AG04450 (cell line): ENCODE measurements around the gene GID8. TPM values are rescaled to one million over a fixed set of nuclear protein-coding genes. Genes with fewer than 3 reads are reported as not detected.

Source experiments
- CTCF ChIA-PET: fragments of 300-600, 350-600 bp; formaldehyde crosslinking; extraction: SDS; loops from one replicate; lab custom pipeline; 2022; ENCODE audit warnings: antibody characterized with exemption, inconsistent platforms; lab: Charles Lee
- POLR2A ChIA-PET: fragments of 350-600 bp; formaldehyde crosslinking; extraction: SDS; loops from one replicate; lab custom pipeline; 2021; ENCODE audit warnings: antibody characterized with exemption, inconsistent platforms; lab: Yijun Ruan, JAX
- DNase-seq: peaks from one replicate; pipeline ENCODE4 v3.0.0-alpha.2; 2011; ENCODE audit warnings: low read depth, low spot score
- H3K27ac ChIP-seq: one replicate; pipeline ENCODE4 v1.5.1; 2012; ENCODE audit warnings: low read depth, low read length, control low read depth
- H3K27me3 ChIP-seq: one replicate; pipeline ENCODE4 v1.6.0; 2012; ENCODE audit warnings: low read length; ENCODE audit not compliant: control insufficient read depth, insufficient read depth
- H3K4me3 ChIP-seq: 2 replicates; pipeline ENCODE4 v1.5.1; 2011; ENCODE audit warnings: mild to moderate bottlenecking, low read depth, low read length, control low read depth
- H3K9me3 ChIP-seq: 2 replicates; pipeline ENCODE4 v1.5.1; 2012; ENCODE audit warnings: low read length; ENCODE audit not compliant: control insufficient read depth, insufficient read depth
- CTCF ChIP-seq: IDR thresholded peaks from 2 replicates; pipeline ENCODE4 v1.5.1; 2011; ENCODE audit warnings: low read depth, low read length, control low read depth, inconsistent platforms
- polyA plus RNA-seq: library from polyadenylated mRNA; depleted of rRNA; stranded (reverse); fragments of >200 nt; gene quantifications from 2 replicates; pipeline ENCODE4 v1.2.3, GENCODE V29; 2011

The GID8 gene
- polyA plus RNA-seq, 1 experiment = 24.4 TPM

GRCh38 chr20:62898970-62899632 lies 38.8 kb upstream of the GID8 start:
- Histone ChIP-seq H3K27ac (no peak overlapping the region), H3K27me3 (no peaks in the 10 kb centered on the region), H3K4me3 (no peak overlapping the region), H3K9me3 (no peaks in the 10 kb centered on the region)
- no peak for TF ChIP-seq CTCF
- ChIA-PET CTCF (interaction anchor here (0.6 to 4.9 kb wide), 18 partner anchors 9 to 947 kb away, joined by 3 to 40 read pairs (median 3); partner anchors contain the start of gene TCFL5), POLR2A (interaction anchor here (1.2 kb wide), 1 partner anchor 14 kb away, joined by 3 read pairs; no protein-coding TSS in a partner anchor)
- DNase-seq = no peak

- ChIA-PET POLR2A (interaction anchor here (1.2 kb wide), 1 partner anchor 14 kb away, joined by 3 read pairs; no protein-coding TSS in a partner anchor), CTCF (interaction anchor here (0.6 to 4.9 kb wide), 21 partner anchors 8 to 946 kb away, joined by 3 to 40 read pairs (median 3); partner anchors contain the start of gene TCFL5)
- no peak for DNase-seq
These were observed 38.3 kb upstream of the GID8 start for GRCh38 chr20:62899633-62900051.

GRCh38 chr20:62900052-62900691 lies 37.8 kb upstream of the GID8 start:
- POLR2A ChIA-PET = no interaction called here
- TF ChIP-seq CTCF = peak; percentile 88
- Histone ChIP-seq H3K9me3 (no peaks in the 10 kb centered on the region), H3K27ac (no peak overlapping the region), H3K27me3 (no peaks in the 10 kb centered on the region), H3K4me3 (no peak overlapping the region)
- DNase-seq = peak; percentile 33
- CTCF ChIA-PET = interaction anchor here (0.6 to 4.9 kb wide), 23 partner anchors 8 to 946 kb away, joined by 3 to 40 read pairs (median 3); partner anchors contain the start of gene TCFL5

More at GRCh38 chr20:62899633-62900051, 38.3 kb upstream of the GID8 start:
- Histone ChIP-seq H3K4me3 (no peak overlapping the region), H3K27me3 (no peaks in the 10 kb centered on the region), H3K9me3 (no peaks in the 10 kb centered on the region), H3K27ac (no peak overlapping the region)
- peak; percentile 17; the same call in 1 of the 2 replicates for TF ChIP-seq CTCF

- Histone ChIP-seq H3K27me3 (no peaks in the 10 kb centered on the region), H3K27ac (peak overlapping the region; percentile 21), H3K4me3 (no peak overlapping the region), H3K9me3 (no peaks in the 10 kb centered on the region)
- TF ChIP-seq CTCF = no peak; the same call in 1 of the 2 replicates
- POLR2A ChIA-PET = interaction anchor here (2.8 kb wide), 1 partner anchor 37 kb away, joined by 16 read pairs; the partner anchor contains the start of gene GID8
- DNase-seq = no peak
- CTCF ChIA-PET = interaction anchor here (0.7 to 4.9 kb wide), 12 partner anchors 7 to 108 kb away, joined by 3 to 40 read pairs (median 5); no protein-coding TSS in a partner anchor
These were observed 37.0 kb upstream of the GID8 start for GRCh38 chr20:62900692-62901584.
